GM13977 (cell line): ENCODE measurements around the gene PSKH1.

Experiments used
- DNase-seq: peaks from one replicate; pipeline ENCODE4 v3.0.0; 2012; ENCODE audit warnings: low spot score
- in situ Hi-C: fragments of 300-500 bp; cut with MboI; formaldehyde crosslinking; loops from one replicate; pipeline ENCODE4 v1.12.0; 2022; ENCODE audit warnings: low sequenced_read_pairs, low pct_unique_long_range_greater_than_20kb, mixed read lengths, inconsistent platforms; ENCODE audit not compliant: unreplicated experiment
- TF ChIP-seq, protein P1 (sequence below): IDR thresholded peaks from 2 replicates; pipeline ENCODE4 v1.5.1; 2012; ENCODE audit warnings: mild to moderate bottlenecking, control low read depth; ENCODE audit not compliant: insufficient read depth; ENCODE audit errors: extremely low read depth, missing control alignments

PSKH1 gene

DNA sequence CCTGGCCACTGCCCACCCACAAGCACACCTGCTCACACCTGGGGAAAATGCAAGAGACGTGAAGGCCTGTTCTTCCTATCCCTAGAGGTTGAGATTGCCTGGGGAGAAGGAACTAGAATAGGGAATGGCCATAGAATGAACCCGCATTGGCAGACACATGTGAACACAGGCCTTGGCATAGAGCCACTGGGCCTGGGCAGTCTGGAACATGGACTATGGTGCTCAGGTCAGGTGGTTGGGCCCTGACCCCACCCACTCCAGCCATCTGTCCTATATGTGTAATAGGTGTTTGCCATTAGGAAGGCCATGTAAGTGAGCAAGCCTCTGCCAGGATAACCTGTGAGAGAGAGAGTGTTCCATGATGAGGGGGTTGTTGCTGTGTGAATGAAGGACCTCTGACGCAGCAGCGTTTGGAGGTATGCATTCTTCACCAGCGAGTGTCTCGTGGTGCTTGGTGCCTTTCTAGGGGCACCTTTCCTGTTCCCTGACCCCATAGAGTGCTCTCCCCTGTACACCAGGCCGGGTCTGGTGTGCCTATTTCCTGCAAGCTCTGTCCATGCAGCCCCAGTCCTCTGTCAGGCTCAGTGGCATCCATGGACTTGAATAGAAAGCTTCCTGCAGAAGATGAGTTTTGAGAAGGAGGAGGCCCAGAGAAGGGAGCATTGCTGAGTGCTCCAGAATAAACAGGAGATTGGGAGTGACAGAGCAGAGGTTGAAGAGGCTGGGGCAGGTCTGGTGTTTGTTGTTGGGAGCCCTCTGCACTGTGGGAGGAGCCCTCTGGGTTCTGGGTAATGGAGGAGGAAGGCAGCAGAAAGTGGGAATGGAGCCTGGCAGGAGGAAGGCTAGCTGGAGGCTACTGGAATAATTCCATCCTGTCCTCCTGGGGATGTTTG is 23.0 kb downstream of the PSKH1 start:
- no peak for DNase-seq
- in situ Hi-C loops = loop anchor here (25.0 kb wide), 1 partner anchor 379 kb away; the partner anchor contains the start of gene RIPOR1
- TF ChIP-seq, protein P1, sequence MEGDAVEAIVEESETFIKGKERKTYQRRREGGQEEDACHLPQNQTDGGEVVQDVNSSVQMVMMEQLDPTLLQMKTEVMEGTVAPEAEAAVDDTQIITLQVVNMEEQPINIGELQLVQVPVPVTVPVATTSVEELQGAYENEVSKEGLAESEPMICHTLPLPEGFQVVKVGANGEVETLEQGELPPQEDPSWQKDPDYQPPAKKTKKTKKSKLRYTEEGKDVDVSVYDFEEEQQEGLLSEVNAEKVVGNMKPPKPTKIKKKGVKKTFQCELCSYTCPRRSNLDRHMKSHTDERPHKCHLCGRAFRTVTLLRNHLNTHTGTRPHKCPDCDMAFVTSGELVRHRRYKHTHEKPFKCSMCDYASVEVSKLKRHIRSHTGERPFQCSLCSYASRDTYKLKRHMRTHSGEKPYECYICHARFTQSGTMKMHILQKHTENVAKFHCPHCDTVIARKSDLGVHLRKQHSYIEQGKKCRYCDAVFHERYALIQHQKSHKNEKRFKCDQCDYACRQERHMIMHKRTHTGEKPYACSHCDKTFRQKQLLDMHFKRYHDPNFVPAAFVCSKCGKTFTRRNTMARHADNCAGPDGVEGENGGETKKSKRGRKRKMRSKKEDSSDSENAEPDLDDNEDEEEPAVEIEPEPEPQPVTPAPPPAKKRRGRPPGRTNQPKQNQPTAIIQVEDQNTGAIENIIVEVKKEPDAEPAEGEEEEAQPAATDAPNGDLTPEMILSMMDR = no peak

DNA sequence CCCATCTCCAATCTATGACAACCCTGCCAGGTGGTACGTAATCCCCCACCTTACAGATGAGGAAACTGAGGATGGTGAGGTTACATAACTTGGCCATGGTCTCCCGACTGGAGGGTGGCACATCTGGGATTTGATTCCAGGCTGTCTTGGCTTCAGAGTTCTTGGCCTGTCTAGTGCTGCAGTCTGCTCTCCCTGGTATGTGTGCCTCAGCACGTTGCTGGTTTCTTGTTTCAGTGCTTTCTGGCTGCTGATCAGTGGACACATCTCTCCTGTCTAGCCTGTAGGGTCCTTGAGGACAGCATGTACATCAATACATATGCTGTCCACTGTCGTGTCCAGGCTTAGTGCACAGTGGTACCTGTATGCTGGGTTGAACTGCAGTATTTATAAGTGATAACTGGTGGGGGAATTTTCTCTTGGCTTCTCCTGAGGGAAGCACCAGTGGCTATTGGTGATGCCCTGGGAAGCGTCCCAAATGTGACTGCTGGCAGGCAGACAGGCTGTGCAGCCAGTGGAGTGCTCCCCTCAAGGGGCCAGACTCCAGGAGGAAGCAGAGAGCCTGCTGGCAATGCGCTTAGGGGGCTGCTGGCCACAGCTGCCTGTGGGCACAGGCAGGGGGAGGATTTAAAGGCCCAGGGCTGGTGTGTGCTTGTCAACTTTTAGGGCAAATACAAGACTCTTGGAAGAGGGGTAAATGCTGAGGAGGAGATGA is 24.2 kb downstream of the PSKH1 start:
- TF ChIP-seq, protein P1 = no peak
- in situ Hi-C loops = loop anchor here (25.0 kb wide), 1 partner anchor 380 kb away; the partner anchor contains the start of gene RIPOR1
- DNase-seq = no peak

DNA sequence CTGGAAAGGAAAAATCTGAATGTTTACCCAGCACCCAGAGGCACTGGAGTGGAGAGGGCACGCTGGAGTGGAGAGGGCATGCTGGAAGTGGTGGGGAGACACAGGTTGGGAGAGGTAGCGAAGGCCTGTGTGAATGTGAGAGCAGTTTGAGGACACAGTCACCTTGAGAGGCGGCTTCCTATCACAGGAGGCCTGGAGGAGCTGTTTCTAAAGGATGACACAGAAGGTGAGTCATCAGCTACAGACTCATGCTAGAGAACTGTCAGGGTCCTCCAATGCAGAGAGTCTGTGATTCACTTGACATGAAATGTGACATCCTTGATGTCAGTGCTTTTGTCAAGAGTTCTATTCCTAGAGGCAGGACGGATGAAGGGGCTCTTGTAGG is 24.8 kb downstream of the PSKH1 start:
- DNase-seq = no peak
- in situ Hi-C loops = loop anchor here (25.0 kb wide), 1 partner anchor 381 kb away; the partner anchor contains the start of gene RIPOR1
- TF ChIP-seq, protein P1 = no peak

DNA sequence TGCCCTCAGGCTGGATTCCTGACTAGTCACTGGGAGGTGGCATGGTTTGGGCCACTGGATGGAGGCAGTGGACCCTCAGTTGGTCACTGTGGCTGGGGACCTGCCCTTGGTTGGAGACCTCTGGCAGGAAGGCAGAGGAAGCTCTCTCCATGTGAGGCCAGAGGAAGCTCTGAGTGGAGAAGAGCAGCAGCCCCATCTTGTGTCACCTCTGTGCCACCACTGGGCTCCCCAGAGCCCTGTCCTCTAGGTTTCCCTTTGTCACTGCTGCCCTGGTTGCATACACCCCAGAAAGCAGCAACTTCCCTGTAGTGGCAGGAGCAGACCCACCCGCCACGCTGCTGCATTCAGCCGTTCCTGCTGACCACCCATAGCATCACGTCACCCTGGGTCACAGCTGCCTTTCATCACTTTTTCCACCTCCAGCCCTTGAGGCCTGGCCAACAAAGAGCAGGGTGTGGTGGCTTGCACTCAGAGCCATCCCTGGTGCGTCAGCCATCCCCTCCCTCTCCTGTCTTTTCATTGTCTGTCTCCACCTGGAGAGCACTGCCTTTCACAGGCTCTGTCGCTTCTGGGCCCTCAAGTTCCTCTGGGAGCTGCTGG is 26.7 kb downstream of the PSKH1 start:
- TF ChIP-seq, protein P1 = peak; percentile 9
- in situ Hi-C loops = loop anchor here (10.0 to 25.0 kb wide), 2 partner anchors 235 to 382 kb away; partner anchors contain the start of gene RIPOR1
- no peak for DNase-seq

DNA sequence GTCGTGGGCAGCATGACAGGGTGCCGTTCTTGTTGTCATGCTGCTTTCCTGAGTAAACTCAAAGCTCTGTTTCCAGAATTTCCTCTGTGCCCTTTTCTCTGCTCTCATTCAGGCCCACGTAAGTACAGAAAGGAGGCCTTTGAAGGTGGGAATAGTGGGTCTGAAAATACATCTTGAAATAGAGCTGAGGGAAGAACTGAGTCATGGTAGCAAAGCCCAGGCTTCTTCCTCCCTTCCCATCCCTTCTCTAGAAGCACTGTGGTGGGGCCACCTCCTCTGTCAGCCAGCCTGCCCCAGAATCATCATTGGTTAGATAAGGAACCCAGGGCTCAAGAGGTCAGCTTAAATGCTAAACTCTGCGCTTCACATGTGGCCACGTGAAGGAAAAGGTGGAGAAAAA is 29.2 kb downstream of the PSKH1 start:
- DNase-seq = no peak
- TF ChIP-seq, protein P1 = no peak
- in situ Hi-C loops = loop anchor here (10.0 to 25.0 kb wide), 2 partner anchors 237 to 385 kb away; partner anchors contain the start of gene RIPOR1

DNA sequence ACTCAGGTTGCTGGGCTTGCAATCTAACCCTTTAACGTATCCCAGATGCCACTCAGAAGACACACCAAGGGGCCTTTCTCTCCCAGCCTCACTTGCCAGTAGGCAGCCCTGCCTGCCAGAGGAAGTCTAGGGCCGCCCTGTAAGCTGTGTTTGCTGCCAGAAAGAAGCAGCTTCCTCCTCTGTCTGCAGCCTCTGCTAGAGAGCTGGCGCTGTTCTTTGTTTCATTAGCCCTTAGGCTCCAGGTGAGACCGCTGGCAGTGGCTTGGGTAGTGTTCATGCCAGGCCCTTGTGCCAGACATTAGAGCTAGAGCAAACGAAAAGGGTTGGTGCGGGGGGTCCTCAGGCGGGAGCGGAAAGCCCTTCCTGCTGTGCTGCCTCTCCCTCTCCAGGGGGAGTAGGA is 29.7 kb downstream of the PSKH1 start:
- DNase-seq = no peak
- TF ChIP-seq, protein P1 = no peak
- in situ Hi-C loops = loop anchor here (10.0 to 25.0 kb wide), 2 partner anchors 238 to 385 kb away; partner anchors contain the start of gene RIPOR1
